SHP77 treated with DMSO at 0.1 percent for 48 hours (cell line): ENCODE measurements around the gene NSUN7.
"Not testable (repeated sequence)": the region's sequence is repeated elsewhere in the genome, so short reads cannot be mapped to it uniquely, and the experiment has no call there.

ENCODE experiments used
- DNase-seq: peaks from one replicate; lab custom pipeline; 2025; lab: John Stamatoyannopoulos, UW

NSUN7 gene

GRCh38 chr4:40749717-40750460 lies at the start of gene NSUN7:
TSS of gene NSUN7 (plus strand) at chr4:40749955. CDS start at chr4:40750694, 739 bp downstream.
- no peak for DNase-seq

DNA sequence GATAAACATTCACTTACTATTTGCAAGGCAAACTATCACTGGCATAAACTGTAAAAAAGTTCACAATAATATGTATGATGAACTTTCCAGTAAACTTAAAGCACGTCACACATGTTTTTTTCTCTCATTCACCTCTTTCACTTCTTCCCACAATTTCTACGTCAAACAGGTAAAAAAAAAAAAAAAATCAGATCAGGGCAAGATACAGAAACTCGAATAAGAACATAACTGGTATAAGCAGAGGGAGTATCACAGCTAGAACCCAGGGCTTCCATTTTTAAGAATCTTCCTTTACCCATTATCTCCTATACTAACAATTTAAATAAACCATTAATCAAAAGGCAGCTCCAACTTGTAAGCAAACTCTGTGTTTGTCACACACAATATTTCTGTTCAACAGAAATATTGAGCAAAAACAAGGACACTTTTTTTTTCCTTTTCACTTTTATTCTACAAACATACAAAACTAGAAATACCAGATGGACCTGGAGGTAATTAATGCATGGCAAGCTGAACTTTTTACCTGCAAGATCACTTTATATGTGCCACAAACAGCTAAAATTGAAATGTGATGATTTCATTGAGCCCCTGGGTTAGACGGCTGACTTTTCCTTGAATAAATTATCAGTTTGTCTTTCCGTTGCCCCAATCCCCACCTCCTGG lies 47.5 kb upstream of the NSUN7 start:
- DNase-seq: no peak

DNA sequence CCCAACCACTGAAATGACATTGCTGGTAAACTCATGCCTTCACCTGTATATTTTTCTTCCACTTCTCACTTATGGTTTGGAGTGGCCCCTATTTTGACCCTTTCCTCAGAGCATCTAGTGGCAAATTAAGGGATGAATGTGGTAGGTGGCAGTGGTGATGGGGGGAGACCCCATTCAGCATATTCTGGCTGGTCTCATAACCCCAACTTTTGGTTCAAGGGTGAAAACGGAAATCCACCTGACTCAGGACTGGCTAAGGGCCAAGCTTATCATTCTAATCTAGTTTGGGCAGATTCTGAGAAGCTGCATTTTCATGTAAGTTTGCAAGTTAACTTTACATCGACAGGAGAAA lies 47.0 kb upstream of the NSUN7 start:
- no peak for DNase-seq

DNA sequence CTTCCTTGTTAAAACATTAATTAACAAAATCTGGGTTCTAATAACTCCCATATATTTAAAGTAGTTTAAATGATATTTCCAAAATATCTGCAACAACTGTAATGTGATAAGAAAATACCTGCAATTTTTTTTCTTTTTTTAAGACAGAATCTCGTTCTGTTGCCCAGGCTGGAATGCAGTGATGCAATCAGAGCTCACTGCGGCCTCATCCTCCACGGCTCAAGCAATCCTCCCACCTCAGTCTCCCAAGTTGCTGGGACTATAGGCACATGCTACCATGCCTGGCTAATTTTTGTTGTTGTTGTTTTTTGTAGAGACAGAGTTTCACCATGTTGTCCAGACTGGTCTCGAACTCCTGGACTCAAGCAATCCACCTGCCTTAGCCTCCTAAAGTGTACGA lies 45.7 kb upstream of the NSUN7 start:
- DNase-seq: no peak

- DNase-seq: no peak
Observed at GRCh38 chr4:40710484-40711254, 39.1 kb upstream of the NSUN7 start.

- not testable (repeated sequence) for DNase-seq
Observed at GRCh38 chr4:40713001-40713400, 36.8 kb upstream of the NSUN7 start.

DNA sequence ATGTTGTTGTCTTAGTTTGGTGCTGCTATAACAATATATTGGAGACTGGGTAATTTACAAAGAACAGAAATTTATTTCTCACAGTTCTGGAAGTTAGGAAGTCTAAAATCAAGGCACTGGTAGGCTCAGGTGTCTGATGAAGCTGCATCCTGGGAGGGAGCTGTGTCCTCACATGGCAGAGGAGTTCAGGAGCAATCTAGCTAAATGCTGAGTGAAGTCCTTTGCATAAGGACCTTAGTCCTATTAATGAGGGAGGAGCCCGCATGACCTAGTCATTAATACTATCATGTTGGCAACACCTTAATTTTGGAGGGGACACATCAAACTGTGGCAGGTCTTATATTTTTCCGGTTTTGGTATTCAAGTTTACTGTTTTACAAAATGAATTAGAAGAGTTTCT lies 36.0 kb upstream of the NSUN7 start:
- no peak for DNase-seq

DNA sequence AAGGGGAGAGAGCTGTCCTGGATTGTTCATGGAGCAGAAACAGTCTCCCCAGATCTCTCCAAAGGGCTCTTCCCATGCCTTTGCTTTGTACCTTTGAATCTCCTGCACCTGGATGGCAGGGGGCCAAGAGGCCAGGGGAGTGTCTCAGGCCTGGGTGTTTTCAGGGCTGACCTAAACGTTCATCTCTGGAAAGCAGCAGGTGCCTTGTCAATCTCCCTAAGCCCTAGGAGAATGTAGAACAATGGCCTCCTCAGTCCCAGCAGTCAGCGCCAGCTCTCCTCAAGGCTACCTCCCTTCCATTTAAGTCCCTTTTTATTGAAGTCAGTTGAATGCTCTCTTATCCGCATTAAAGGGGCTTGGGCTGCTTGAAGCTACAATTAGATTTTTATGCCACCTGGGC lies 31.2 kb upstream of the NSUN7 start:
- no peak for DNase-seq

DNA sequence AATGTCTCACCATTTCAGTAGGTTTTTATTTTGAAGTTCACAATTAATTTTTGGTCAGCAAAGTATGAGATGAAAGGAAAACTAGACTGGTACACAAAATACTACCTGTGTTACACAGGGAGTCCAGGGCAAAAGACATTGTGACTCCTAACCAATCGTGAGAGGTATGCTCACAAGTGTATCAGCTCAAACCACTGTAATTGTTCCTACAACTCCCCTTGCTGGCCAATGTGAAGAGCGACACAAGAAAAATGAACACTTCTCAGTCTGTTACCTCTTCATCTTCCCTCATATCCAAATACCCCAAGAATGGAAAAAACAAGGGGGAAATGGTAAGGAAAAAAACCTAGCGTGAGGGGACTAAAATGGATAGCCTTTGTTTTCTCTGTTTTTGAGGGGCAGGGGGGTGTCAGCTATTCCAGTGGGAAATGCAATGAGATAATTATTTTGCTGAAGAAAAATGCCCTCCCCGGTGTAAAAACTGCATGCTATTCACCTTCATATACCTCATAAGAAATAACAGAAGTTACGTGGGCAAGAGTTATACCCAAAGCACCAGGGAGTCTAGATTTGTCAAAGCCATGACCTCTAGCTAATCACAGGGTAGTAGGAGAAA lies 30.6 kb upstream of the NSUN7 start:
- DNase-seq: peak; percentile 6

DNA sequence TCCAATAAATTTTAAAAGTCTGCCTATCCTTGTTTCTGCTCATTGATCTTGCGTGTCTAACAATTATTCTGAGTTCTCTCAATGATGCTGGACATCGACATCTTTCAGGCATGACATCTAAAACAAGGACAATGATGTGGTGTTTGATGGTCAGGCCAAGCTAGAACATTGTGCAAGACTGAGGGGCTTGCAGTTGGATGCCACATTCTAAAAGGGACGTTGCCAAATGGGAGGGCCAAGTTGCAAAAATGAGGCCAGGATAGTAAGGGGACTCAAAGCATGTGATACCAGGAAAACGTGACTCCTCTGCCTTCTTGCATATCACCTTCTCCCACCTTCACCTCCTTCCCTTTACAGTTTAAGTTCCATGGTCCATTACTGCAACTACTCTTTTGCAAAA lies 29.4 kb upstream of the NSUN7 start:
- DNase-seq: no peak

- DNase-seq: no peak
Observed at GRCh38 chr4:40720916-40721315, 28.8 kb upstream of the NSUN7 start.

GRCh38 chr4:40721730-40722171 lies 28.0 kb upstream of the NSUN7 start:
- DNase-seq: no peak

DNA sequence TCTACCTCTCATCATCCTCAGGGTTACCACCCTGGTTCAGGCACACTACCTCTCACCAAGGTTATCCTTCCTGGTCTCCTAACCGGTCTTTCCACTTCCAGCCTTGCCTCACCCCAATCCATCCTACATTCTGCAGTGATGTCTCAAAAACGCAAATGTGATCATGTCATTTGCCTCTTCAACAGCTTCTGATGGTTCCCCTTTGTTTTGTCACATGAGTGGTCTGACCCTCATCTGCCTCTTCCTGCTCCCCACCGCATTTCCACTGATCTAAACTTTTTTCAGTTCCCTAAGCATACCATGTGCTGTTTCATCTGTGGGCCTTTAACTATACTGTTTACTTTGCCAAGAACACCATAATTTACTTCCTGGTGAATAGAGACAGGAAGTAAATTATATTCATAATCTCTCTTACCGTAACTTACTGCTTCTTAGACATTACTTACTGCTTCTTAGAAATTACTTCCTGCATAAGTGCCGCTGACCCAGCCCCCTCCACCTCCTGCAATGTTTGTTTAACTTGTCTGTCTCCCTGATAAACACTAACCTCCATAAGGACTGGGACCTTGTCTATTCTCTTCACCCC lies 27.1 kb upstream of the NSUN7 start:
- no peak for DNase-seq

- DNase-seq: no peak
Observed at GRCh38 chr4:40723728-40724127, 26.0 kb upstream of the NSUN7 start.

GRCh38 chr4:40728333-40728732 lies 21.4 kb upstream of the NSUN7 start:
- DNase-seq: no peak

DNA sequence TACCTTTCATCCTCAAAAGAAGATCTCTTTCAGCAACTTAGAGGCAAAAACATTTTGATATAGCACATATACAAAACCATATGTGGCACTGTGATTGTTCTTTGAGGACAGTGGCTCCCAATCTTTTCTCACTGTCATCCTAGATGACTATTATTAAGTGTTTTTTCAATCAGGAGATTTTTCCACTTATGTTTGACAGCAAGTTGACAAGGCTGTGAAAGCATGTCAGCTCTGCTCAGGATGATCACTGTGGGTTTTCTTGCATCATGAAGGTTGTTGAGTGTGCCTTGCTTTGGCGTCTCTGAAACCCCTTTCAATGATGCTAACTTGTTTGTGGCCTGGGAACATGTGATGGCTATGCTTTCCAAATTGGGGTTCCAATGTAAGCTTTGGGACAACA lies 20.2 kb upstream of the NSUN7 start:
- no peak for DNase-seq

GRCh38 chr4:40730091-40730679 lies 19.6 kb upstream of the NSUN7 start:
- no peak for DNase-seq

- no peak for DNase-seq
Observed at GRCh38 chr4:40731361-40731760, 18.4 kb upstream of the NSUN7 start.

DNA sequence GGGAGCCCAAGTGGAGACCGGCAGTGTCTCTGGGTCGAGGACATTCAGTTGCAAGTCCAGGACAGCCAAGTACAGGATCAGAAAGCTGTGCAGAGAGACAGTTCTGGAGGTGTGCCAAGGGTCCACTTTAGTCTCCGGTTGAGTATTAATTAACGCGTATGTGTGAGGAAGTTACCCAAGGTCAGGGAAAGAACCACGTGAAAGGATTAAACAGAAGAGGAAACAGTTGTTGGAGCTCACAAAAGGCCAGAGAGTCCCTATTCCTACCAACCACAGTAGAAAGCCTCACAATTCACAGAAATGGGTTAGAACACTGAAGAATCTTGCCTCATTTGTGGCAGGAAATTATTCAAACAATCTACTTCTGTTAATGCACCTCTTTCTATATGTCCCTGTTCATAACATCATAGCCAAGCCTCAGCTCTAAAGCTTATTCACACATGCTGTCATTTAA lies 17.9 kb upstream of the NSUN7 start:
- no peak for DNase-seq

- DNase-seq: no peak
Observed at GRCh38 chr4:40733752-40734151, 16.0 kb upstream of the NSUN7 start.

GRCh38 chr4:40734497-40734896 lies 15.3 kb upstream of the NSUN7 start:
- DNase-seq: no peak

GRCh38 chr4:40736910-40737309 lies 12.8 kb upstream of the NSUN7 start:
- no peak for DNase-seq
